HG03045 (cell line): ENCODE measurements around the gene ECD.

Experiments used
- ATAC-seq: cut with Tn5 transposase; IDR thresholded peaks from one replicate; pipeline ENCODE4 v1.9.1; 2021; ENCODE audit warnings: mild to moderate bottlenecking, moderate library complexity; ENCODE audit not compliant: unreplicated experiment

Gene ECD

GRCh38 chr10:73099141-73099540, 68.7 kb downstream of the ECD start:
- no peak for ATAC-seq

GRCh38 chr10:73097305-73097670, 70.5 kb downstream of the ECD start:
- ATAC-seq: no peak

- peak; percentile 83 for ATAC-seq
These were observed 71.1 kb downstream of the ECD start, which contains the start of gene P4HA1 for GRCh38 chr10:73096449-73097304. TSS of gene P4HA1 (minus strand) at chr10:73096866. CDS start at chr10:73074883, 21,983 bp downstream.

GRCh38 chr10:73096041-73096448, 71.8 kb downstream of the ECD start:
- ATAC-seq: peak; percentile 28

GRCh38 chr10:73095481-73096021, 72.3 kb downstream of the ECD start:
- ATAC-seq: no peak

GRCh38 chr10:73094986-73095480, 72.8 kb downstream of the ECD start:
- ATAC-seq: no peak

GRCh38 chr10:73093922-73094850, 73.6 kb downstream of the ECD start:
- no peak for ATAC-seq

- no peak for ATAC-seq
These were observed 75.0 kb downstream of the ECD start for GRCh38 chr10:73092830-73093229.

- ATAC-seq: no peak
These were observed 79.5 kb downstream of the ECD start for GRCh38 chr10:73088304-73088703.

GRCh38 chr10:73086816-73087215, 81.0 kb downstream of the ECD start:
- ATAC-seq: no peak

GRCh38 chr10:73084209-73084608, 83.6 kb downstream of the ECD start:
- ATAC-seq: no peak
